DMS79 treated with DMSO at 0.1 percent for 48 hours (cell line): Measurements from ENCODE around the gene C13orf46.
A peak's percentile ranks its signal among the peaks of the same experiment; 100 is the strongest.

Experiments used
- DNase-seq: peaks from one replicate; lab custom pipeline; 2025; lab: John Stamatoyannopoulos, UW

The C13orf46 gene

DNA sequence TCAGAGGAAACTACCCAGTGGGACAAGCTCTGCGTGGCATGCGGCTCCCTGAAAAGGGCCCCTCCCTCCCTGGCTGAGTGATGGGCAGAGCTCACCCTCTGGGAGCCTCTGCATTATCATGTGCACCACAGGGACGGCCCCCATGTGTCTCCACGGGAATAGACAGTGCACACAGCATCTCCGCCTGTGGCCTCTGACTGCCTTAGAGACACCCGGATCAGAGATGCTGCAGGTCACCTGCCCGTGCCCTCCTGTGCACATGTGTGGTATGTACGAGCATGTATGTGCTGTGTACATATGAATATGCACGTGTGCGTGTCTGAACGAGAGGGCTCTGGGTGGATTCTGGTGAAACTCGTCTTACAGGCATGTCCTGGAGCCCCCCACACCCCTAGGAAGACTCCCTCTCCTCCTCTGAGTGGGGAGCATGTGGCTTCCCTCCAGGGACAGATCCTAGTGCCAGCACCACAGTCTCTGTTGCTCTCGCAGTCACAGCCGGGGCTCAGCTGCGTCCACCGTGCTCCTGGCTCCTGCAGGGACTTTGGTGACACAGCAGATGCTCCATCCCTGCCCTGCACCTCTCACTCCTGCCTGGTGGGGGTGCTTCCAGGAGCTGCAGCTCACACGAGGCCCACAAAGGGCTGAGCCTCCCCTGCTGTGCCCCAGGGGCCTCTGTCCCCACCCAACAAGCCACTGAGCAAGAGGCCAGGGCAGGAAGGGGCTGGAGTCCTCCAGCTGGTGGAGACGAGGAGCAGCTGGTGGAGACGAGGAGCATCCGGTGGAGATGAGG is 19.6 kb downstream of the C13orf46 start:
- DNase-seq = no peak

DNA sequence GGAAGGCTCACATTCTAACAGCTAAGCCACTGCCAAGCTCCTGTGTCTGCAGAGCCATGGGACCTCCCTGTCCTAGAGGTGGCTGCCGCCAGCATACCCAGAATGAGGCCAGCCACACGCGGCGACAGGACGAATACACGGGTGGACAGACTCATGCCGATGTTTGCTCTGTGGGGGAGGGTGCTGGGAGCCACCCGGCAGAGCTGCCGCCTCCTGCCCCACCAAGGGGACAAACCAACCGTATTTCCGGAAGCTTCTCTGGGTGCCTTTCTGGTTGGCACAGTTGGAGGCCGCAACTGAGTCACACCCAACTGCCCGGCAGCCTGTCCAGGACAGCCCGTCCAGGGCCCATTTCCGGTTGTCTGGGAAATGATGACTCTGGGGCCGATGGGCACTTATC is 20.3 kb downstream of the C13orf46 start:
- no peak for DNase-seq

DNA sequence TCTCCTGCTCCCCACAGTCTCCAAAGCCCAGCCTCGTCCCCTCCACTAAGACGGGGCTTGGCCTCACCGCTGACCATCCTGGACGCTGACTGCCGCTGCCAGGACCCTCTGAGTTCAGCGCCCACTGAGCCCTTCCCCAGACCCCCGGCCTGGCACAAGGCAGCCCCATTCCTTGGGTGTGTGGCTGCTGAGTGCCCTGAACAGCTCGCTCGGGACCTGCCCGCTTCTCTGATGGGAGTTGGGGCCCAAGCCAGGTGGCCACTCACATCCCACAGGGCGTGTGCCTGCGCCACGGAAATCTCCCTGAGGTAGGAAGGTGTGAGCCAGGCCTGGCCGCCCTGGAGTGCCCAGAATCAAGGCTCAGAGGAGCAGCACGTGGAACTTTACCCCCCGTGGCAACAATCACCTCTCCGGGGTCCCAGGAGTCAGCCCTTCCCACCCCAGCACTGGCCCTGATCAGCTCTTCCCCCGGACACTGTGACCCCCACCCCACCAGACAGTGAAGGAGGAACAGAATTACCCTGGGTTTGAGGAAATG is 20.8 kb downstream of the C13orf46 start:
- no peak for DNase-seq

DNA sequence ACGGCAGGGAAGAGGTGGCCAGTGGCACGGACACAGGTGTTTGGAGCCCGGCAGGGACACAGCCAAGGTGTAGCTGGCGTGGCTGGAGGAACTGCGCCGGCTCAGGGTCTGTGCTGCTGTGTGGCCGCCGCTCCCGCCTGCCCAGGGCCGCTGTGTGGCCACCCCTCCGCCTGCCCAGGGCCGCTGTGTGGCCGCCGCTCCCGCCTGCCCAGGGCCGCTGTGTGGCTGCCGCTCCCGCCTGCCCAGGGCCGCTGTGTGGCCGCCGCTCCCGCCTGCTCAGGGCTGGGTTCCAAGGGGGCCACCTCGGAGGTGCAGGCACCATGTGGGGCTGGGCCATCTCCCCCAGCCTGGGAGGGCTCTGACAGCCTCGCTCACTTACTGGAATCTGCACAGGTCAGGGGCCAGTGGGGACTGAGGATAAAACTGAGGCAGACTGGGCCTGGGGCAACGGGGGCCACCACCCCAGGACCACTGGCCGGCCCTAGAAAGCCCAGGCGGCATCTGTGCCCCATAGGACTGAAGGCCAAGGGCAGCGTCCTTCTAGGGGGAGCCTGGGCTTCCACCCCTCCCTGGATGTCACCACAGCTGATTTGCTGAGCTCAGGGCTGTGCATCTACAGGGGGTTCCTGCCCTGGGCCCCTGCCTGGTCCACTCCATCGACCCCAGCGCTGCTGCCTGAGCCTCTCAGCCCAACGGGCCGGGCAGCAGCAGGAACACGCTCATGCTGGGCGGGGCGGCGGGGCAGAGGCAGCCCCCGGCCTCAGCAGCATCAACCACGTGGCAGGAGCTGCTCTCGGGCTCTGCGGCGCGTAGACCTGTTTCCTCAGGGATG is 21.5 kb downstream of the C13orf46 start:
- DNase-seq = no peak

DNA sequence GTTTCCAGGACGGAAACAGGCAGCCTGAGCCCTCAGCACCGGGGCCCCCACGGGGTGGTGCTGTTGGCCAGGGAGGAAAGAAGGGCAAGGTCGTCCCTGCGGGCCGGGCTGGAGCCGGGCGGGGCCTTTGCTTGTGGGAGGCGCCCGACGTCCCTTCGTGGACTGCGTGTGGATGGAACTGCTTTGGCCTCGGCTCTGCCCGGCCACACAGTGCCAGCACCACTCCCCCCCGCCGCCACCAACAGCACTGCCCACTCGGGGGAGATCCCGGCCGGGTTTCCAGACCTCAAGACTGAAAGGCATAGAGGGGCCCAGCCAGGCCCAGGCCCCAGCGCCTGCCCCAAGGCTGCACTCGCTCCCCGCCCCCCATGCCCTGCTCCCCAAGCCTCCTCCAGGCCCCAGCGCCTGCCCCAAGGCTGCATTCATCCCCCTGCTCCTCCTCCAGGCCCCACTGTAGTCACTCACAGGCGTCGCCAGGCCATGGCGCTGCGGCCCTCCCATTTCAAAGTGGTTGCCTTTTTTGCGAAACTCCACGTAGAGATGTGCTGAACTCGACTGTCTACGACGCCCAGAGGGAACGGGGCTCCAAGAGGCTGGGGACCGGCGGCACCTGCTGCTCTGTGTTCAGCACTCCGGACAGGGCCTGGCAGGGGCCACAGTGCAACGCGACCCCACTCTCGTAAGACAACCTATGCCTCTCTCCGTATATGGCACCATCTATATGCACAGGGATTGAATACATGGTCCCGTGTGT is 22.5 kb downstream of the C13orf46 start:
- peak; percentile 16 for DNase-seq

DNA sequence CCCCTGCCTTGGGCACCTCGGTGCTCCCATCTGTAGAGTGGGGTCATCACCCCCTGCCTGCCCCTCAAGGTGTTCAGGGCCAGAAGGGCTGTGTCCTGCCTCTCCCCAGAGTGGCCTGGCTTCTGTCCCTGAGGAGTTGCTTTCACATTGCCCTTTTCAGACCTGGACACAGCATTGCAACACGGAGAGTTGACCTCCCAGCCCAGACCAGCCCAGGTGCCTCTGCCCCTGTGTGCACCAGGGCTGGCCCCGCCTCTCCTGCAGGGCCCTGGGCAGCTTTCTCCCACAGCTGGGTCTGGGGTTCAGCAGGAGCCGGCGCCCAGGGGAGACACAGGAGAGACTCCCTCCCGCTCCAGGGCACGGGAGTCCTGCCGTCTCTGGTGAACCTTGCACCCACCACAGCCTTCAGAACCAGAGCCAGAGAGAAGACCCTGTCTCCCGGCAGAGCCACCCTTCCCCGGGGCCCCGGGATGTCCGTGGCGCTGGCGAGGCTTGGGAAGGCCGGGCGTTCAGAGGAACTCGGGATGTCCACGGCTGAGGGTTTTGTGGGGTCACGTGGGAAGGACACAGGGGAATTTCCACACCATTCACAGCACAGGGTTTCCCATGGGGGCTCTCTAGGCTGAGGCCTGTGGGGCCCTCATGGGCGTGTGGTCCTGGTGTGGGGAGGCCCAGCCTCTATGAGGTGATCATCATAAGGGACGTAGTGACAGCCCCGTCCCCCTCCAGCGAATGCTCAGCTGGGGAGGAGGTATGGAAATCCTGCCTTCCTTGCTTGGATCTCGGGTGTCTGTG is 23.2 kb downstream of the C13orf46 start:
- no peak for DNase-seq

DNA sequence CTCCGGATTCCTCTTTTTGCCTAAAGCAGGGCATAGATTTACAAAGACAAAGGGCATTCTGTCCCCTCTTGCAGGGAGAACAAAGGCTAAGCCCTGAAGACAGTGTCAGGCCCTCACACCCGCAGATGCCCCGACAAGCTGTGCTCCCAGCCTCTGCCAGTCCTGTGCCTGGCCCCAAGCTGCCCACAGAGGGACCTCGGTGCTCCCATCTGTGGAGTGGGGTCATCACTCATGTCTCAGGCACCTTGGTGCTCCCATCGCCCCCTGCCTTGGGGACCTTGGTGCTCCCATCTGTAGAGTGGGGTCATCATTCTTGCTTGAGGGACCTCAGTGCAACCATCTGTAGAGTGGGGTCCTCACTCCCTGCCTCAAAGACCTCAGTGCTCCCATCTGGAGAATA is 24.3 kb downstream of the C13orf46 start:
- DNase-seq = no peak

DNA sequence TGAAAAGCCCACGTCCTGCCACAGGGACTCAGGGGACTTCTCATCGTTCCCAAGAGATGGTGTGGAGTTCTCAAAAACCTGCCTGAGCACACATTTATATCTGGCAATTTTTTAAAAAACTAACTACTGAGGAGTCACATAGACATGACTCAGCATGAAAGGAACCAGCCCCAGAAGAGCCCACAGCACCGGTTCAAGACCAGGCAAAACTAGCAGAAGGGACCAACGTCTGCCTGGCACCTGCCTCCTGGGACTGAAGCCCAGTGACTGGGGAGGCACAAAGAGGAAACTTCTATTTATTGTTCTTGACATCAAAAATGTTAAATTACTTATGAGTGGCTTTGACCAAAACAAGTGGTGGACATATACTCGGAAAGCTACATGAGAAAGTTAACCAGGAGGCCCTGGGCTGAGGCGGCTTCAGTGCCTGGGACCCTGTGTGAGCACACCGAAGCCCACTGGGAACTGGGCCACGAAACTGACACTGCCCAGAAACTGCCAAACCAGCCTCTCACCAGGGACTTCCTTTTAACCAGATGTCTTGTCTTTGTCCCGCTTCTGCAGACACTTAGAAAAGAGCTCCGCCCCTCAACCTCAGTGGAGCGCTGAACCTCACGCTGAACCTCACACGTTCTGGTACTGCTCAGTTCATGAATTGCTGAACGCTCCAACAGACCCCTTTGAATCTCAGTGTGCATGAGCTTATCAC is 25.7 kb downstream of the C13orf46 start:
- no peak for DNase-seq

DNA sequence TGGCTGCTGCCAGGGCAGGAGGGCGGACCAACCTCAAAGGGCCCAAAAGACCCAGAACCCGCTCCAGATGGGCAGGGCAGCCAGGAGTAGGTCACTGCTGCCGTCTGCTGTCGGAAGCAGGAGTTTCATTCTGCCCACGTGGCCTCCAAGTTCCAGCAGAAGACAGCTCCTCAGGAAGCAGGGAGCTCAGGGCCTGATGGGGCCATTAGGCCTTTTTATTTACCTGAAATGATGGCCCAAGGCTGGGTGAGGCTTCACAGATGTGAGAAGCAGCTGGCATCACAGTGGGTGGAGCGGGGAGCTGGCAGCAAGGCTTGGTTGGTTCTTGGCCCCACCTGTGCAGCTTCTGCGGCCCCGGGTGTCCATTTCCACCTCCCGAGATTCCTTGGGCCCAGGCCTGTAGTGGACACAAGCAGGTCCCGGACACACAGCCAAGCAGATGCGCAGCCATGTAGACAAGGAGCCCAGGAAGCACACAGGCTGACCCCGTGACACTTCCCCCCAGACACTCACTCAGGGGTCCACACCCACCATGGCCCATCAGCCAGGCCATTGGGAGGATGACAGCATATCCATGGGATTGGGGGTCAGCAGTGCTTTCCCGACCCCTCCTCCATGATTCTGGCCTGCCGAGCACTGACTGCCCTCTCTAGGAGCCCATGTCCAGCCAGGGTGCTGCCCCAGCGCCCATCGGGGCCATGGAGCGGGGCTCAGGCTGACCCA is 26.4 kb downstream of the C13orf46 start:
- DNase-seq = no peak

DNA sequence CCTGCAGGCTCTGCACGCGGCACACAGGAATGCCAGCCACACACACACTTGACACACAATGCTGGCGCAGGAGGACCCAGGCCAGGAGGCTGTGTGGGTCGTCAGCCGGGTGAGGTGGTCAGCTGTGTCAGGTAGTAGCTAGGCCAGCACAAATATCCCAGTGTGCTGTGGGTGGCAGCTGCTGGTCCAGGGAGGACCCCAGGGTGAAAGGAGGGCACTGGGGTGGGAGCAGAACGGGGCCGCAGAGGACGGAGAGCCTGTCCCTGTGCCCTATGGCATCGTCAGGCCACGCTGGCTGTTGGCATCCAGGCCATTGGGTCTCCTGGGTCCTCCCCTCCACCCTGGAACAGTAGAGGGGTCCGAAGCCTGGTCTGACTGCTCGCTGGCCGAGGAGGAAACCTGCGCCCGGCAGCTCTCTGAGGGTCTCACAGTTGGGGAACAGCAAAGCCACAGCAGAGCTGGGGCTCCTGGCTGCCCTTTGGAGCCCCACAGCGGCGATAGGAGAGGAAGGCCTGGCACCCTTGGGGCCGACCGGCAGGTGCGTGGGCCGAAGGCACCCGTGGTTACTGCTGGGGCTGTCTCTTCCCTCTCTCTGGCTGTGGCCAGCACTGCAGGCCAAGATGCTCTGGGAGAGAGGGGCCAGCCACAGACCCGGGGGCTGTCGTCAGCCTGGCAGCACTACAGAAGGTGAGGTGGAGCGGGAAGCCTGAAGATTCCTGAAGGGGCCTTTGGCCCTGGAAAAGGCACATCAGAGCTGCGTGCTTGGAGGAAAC is 27.3 kb downstream of the C13orf46 start:
- no peak for DNase-seq

DNA sequence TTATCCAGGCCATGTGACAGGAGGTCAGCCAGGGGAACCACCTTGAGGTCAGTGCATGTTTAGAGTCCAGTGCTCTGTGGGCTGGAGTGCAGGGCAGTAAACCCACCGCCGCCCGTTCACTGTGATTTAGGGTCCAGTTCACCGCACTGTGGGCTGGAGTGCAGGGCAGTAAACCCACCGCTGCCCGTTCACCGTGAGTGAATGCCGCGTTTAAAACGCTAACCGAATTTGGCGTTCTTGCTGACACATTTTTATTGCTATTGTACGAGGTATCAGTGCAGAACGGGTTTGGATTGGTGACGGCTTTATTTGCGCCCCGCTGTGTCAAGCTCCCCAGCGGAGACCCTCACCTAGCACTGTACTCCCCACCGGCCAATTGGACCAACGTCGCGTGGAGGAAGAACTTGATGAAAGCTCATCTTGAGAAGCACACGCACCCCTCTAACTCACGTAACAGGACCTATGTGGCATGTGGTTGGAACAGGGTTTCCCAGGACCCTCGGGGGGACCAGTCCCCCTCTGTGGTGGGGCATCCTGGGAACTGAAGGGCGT is 27.9 kb downstream of the C13orf46 start:
- DNase-seq = no peak

DNA sequence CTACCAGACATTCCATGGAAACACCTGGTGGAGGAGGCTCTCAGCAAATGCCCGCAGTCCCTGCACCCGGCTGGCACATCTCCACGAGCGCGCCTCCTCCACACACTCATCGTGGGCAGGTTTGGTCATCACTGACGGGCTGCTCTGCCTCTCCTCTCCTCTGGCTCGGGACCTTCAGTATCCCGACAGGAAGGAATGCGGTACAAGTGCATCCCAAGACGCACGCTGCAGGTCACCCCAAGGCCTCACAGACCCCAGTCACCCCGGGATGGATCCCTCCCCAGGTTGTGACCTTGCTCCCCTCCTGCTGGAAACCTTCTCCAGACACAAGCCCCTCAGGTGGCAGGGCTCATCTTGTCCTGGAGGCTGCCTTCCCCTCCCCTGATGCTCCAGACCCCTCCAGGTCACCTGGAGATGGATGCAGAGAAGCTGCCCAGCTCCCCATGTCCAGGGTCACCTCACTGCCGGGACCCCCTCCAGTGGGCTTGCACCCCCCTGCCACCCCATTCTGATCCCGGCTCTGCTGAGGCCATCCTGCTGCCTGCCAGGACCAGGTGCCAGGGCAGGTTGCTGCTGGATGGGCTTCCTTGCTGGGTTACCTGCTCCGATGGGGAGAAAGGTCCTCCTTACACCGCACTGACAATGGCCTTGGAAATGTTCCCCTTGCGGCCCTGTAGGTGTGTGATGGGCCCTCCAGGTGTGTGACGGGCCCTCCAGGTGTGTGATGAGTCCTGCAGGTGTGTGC is 29.9 kb downstream of the C13orf46 start:
- no peak for DNase-seq

DNA sequence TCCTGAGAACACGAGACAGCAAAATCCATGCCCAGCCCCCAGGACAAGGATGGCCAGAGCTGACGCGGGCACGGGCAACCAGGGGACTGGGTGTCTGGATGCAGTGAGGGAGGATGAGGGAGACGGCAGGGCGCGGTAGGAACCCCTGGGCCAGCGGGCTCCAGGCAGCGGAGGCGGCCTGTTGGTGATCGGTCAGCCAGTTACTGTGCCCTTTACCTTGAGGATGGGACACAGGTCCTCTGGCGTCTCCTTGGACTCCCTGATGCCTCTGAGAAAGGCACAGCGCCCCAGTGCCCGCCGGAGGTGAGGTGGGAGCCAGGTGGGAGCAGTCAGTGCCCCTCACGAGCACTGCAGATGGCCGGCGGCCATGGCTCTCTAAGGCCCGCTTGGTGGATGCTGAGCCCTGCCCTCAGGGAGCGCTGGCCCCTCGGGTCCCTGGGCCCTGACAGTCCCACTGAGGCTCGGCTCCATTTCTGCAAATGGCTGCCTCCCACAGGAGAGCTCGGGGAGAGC is 31.2 kb downstream of the C13orf46 start:
- no peak for DNase-seq

DNA sequence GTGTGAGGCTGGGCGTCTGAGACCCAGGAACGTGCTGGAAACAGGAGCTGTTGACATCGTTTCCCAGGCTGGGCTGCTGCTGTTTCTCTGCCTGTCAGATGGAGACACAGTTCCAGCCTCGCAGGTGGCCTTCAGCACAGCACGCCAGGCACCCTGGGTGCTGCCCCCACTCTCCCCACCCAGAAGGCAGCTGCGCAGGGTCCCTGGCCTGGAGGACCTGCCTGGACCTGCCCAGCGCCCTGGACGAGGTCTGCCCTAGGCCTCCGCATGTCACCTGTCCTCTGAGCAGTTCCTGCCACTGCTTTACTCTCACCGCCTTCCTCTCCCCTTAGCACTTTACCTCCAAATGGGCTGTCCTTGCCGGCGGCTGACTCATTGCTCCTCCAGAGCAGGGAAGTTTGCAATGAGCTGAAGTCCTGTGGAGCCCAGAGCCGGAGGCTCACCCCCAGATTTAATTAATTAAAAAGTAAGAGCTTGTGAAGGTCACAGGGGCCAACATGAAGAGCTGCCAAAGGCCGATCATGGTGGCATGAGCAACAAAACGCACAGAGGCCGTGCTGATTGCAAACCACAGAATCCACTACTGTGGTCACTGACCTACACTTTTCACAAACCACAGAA is 32.2 kb downstream of the C13orf46 start:
- peak; percentile 96 for DNase-seq

DNA sequence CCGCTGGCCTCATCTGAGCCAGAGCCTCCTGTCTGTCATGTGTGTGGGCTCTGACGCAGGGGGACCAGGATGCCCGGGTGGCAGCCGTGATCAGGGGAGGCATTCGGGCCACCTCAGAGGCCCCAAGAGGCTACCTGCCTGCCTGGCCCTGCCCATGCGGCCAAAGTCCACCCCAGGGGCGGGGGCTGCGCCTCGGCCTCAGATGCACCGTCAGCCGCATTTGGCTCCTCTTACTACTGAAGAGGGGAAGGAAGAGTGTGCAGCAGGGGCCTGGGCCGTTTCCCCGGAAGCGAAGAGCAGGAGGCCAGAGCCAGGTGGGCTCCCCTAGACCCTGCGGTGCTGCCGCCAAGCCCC is 34.0 kb downstream of the C13orf46 start:
- no peak for DNase-seq

DNA sequence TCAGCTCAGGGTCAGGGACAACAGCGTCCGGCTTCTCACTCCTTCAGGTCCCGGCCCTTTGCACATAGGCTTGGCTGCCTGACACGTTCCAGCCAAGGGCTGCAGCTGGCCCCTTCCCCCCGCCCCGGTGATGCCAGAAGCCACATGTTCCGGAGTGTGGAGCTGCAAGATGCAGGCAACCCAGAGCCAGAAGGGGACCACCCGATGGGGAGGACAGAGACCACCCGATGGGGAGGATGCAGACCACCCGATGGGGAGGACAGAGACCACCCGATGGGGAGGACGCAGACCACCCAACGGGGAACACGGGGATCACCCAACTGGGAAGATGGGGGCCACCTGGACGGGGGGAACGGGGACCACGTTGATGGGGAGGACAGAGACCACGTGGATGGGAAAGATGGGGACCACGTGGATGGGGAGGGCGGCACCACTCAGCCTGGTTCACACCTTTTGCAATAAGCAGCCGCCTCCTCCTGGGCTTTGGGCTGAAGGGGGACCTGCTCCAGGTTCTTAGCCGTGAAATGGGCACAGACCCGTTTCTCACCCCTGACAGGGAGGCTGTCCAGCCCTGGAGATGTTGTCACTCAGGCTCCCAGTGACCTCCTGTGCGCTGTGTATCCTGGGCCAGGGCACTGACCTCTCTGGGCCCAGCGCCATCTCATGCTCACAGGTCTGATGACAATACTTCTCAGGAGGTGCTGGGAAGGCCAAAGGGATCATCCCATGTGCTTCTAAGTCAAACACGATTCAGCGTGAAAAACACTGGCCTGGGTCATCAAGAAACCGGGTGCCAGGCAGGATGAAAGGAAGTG is 34.5 kb downstream of the C13orf46 start:
- DNase-seq = no peak

DNA sequence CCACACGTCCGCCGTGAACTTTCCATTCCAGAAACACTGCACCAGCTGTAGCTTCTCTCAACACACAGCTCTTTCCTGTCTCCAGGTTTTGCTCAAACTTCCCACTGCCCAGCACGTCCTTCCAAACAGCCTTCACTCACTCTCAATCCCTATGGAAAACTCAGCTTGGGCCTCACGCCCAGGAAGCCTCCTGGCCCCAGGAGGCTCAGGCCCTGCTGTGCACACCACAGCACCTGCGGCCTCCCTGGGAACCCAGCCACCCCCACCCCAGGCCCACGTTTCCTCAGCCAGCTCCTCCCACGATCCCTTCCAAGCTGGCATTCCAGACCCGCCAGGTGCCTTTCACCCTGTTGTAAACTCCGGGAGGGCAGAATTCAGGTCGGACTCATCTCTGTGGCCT is 35.2 kb downstream of the C13orf46 start:
- peak; percentile 87 for DNase-seq
